Panc1 (cell line): Measurements from ENCODE around the gene RAC2. TPM values are rescaled to one million over a fixed set of nuclear protein-coding genes. Genes with fewer than 3 reads are reported as not detected.

Source experiments
- ATAC-seq: fragments of 200-7000 bp; cut with Tn5 transposase; 2 replicates; pipeline ENCODE4 v1.9.1; 2020; ENCODE audit warnings: mild to moderate bottlenecking, moderate library complexity
- BruUV-seq: library from RNA; stranded (reverse); fragments of 400-500 nt; replicated peaks from 2 replicates; lab custom pipeline; 2021; lab: Mats Ljungman, UMichigan
- CTCF ChIA-PET: fragments of 300-600 bp; sonication (Branson Sonifier 250); formaldehyde crosslinking; loops from one replicate; lab custom pipeline; 2022; ENCODE audit warnings: antibody characterized with exemption; lab: Charles Lee
- POLR2A ChIA-PET: fragments of 300-600 bp; sonication (Branson Sonifier 250); formaldehyde crosslinking; loops from one replicate; lab custom pipeline; 2022; ENCODE audit warnings: antibody characterized with exemption; lab: Charles Lee
- DNase-seq: peaks from one replicate; pipeline ENCODE4 v3.0.0-alpha.2; 2010; ENCODE audit warnings: low read depth, low spot score
- H3K27ac ChIP-seq: 2 replicates; pipeline ENCODE4 v1.5.1; 2011; ENCODE audit warnings: mild to moderate bottlenecking, low read length, inconsistent platforms
- H3K27me3 ChIP-seq: fragments of 200-500 bp; sonication (Bioruptor generic); 2 replicates; pipeline ENCODE4 v1.6.0; 2014; ENCODE audit warnings: low read length, inconsistent platforms; ENCODE audit not compliant: control insufficient read depth, insufficient read depth
- H3K36me3 ChIP-seq: fragments of 200-500 bp; sonication (Bioruptor generic); 2 replicates; pipeline ENCODE4 v1.5.1; 2014; ENCODE audit warnings: inconsistent platforms, mild to moderate bottlenecking, low read length, moderate library complexity; ENCODE audit not compliant: control insufficient read depth, insufficient read depth
- H3K4me1 ChIP-seq: 2 replicates; pipeline ENCODE4 v1.5.1; 2011; ENCODE audit warnings: inconsistent platforms, mild to moderate bottlenecking, low read length, moderate library complexity; ENCODE audit not compliant: control insufficient read depth, insufficient read depth
- H3K4me3 ChIP-seq, 2 experiments: 2 replicates each; pipeline ENCODE4 v1.5.1; 2011 to 2012; ENCODE audit warnings: low read depth in 2 of 2, low read length in 2 of 2, mild to moderate bottlenecking in 2 of 2, inconsistent platforms in 1 of 2, moderate library complexity in 1 of 2
- H3K9me3 ChIP-seq: fragments of 200-500 bp; sonication (Bioruptor generic); 2 replicates; pipeline ENCODE4 v1.5.1; 2014; ENCODE audit warnings: low read depth, mild to moderate bottlenecking, inconsistent platforms, low read length, moderate library complexity; ENCODE audit not compliant: control insufficient read depth, insufficient read depth
- POLR2AphosphoS5 ChIP-seq: IDR thresholded peaks from 2 replicates; pipeline ENCODE4 v1.6.1; 2012; ENCODE audit warnings: mild to moderate bottlenecking, low read depth, low read length, moderate library complexity
- SIN3A ChIP-seq: IDR thresholded peaks from 2 replicates; pipeline ENCODE4 v1.6.1; 2012; ENCODE audit warnings: low read depth, mild to moderate bottlenecking, low read length, moderate library complexity, borderline replicate concordance; ENCODE audit not compliant: insufficient read depth
- TCF7L2 ChIP-seq: IDR thresholded peaks from 2 replicates; pipeline ENCODE4 v1.6.1; 2011; ENCODE audit warnings: mild to moderate bottlenecking, low read depth, low read length, inconsistent platforms
- in situ Hi-C: cut with HindIII; loops from 2 replicates; pipeline ENCODE4 v1.10.0; 2016; ENCODE audit warnings: low sequenced_read_pairs, low pct_unique_long_range_greater_than_20kb
- intact Hi-C: fragments of 100-400 bp; cut with micrococcal nuclease; formaldehyde crosslinking; loops from one replicate; pipeline ENCODE4 v1.10.0; 2022; ENCODE audit not compliant: unreplicated experiment
- total RNA-seq: library from RNA; stranded (reverse); gene quantifications from one replicate; pipeline ENCODE4 v1.2.1, GENCODE V29; 2021; ENCODE audit not compliant: unreplicated experiment
- TF ChIP-seq, protein P1 (sequence below): fragments of 450-650 bp; IDR thresholded peaks from 2 replicates; pipeline ENCODE4 v1.5.1; 2017; ENCODE audit warnings: mild to moderate bottlenecking
- TF ChIP-seq, protein P2 (sequence below), 2 experiments: IDR thresholded peaks; 2 replicates each; pipeline ENCODE4 v1.6.1; 2011 to 2012; ENCODE audit warnings: low read depth in 2 of 2, control low read depth in 1 of 2, low read length in 1 of 2, mild to moderate bottlenecking in 1 of 2, moderate library complexity in 1 of 2; ENCODE audit not compliant: insufficient read depth in 1 of 2

Gene RAC2
- total RNA-seq, 1 experiment from 2014 or later: 1.5 TPM

DNA sequence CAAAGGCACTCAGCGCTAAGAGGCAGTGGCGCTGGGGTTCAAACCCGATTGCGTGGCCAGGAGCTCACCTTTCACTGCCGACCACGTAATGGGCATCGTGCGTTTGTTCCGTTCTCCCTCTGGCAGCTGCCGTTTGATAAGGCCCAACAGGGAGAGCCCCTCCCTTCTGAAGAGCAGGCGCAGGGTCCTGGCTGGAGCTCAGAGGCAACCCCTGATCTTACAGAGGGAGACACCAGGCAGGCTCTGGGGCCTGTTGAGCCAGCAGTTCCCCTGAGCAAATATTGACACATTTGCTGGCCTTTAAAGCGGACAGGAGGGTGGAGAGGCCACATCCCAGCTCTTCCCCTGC lies 44.3 kb downstream of the RAC2 start:
- no peak for TF ChIP-seq TCF7L2
- TF ChIP-seq, protein P1, sequence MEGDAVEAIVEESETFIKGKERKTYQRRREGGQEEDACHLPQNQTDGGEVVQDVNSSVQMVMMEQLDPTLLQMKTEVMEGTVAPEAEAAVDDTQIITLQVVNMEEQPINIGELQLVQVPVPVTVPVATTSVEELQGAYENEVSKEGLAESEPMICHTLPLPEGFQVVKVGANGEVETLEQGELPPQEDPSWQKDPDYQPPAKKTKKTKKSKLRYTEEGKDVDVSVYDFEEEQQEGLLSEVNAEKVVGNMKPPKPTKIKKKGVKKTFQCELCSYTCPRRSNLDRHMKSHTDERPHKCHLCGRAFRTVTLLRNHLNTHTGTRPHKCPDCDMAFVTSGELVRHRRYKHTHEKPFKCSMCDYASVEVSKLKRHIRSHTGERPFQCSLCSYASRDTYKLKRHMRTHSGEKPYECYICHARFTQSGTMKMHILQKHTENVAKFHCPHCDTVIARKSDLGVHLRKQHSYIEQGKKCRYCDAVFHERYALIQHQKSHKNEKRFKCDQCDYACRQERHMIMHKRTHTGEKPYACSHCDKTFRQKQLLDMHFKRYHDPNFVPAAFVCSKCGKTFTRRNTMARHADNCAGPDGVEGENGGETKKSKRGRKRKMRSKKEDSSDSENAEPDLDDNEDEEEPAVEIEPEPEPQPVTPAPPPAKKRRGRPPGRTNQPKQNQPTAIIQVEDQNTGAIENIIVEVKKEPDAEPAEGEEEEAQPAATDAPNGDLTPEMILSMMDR: peak; percentile 15
- CTCF ChIA-PET: interaction anchor here (0.5 to 1.3 kb wide), 9 partner anchors 29 to 600 kb away, joined by 3 to 11 read pairs (median 4); no protein-coding TSS in a partner anchor
- peak overlapping the region; percentile 88 for H3K27ac ChIP-seq
- ATAC-seq: peak; percentile 2; the same call in 1 of the 2 replicates
- no peaks in the 10 kb centered on the region for H3K9me3 ChIP-seq
- no TSS peak for BruUV-seq
- peak overlapping the region; percentile 12 to 45; a peak in 3 of 4 replicates for H3K4me3 ChIP-seq
- POLR2A ChIA-PET: interaction anchor here (0.5 kb wide), 1 partner anchor 1831 kb away, joined by 3 read pairs; no protein-coding TSS in a partner anchor
- intact Hi-C loops: no loop called here
- DNase-seq: no peak
- in situ Hi-C loops: no loop called here
- H3K36me3 ChIP-seq: no peaks in the 10 kb centered on the region
- H3K27me3 ChIP-seq: no peaks in the 10 kb centered on the region
- peaks cover 38% of the 10 kb centered on the region for H3K4me1 ChIP-seq

DNA sequence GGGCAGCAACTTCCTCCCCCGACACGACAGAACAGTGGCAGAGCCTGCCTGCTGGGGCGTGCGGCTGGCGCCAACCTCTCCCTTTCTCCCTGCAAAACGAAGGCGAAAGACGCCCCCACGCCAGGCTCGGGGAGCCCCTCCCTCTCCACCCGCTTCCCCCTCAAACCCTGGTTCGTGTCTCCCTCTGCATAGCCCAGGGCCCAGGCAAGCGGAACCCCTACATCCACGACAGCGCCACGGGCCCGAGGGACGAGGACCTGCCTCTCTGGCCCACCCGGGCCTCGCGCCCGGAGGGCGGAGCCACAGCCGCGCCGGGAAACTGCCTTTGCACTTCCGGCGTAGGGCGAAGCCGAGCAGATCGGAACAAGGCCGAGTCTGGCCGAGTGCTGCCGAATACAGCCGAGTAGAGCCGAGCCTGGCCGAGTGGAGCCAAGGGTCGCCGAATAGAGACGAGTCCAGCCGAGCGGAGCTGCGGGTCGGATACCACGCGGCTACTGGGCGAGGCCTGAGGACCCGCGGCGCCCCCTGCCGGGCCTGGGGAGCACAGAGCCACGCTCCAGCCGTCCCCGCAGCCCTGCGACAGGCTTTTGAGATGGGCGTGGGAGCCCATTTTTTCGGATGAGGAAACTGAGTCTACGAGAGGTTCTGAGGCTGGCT lies 44.8 kb downstream of the RAC2 start:
- TF ChIP-seq TCF7L2: no peak; the same call in 1 of the 2 replicates
- TF ChIP-seq POLR2AphosphoS5: peak; percentile 77
- TF ChIP-seq, protein P1: peak; percentile 94
- TF ChIP-seq SIN3A: no peak
- TF ChIP-seq, protein P2, sequence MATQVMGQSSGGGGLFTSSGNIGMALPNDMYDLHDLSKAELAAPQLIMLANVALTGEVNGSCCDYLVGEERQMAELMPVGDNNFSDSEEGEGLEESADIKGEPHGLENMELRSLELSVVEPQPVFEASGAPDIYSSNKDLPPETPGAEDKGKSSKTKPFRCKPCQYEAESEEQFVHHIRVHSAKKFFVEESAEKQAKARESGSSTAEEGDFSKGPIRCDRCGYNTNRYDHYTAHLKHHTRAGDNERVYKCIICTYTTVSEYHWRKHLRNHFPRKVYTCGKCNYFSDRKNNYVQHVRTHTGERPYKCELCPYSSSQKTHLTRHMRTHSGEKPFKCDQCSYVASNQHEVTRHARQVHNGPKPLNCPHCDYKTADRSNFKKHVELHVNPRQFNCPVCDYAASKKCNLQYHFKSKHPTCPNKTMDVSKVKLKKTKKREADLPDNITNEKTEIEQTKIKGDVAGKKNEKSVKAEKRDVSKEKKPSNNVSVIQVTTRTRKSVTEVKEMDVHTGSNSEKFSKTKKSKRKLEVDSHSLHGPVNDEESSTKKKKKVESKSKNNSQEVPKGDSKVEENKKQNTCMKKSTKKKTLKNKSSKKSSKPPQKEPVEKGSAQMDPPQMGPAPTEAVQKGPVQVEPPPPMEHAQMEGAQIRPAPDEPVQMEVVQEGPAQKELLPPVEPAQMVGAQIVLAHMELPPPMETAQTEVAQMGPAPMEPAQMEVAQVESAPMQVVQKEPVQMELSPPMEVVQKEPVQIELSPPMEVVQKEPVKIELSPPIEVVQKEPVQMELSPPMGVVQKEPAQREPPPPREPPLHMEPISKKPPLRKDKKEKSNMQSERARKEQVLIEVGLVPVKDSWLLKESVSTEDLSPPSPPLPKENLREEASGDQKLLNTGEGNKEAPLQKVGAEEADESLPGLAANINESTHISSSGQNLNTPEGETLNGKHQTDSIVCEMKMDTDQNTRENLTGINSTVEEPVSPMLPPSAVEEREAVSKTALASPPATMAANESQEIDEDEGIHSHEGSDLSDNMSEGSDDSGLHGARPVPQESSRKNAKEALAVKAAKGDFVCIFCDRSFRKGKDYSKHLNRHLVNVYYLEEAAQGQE (IDR thresholded peaks at IDR 0.05; ENCODE audit: insufficient read depth in 1 of 2, low read depth in 2 of 2, low read length in 1 of 2): no peak
- Histone ChIP-seq H3K4me1 (peaks cover 43% of the 10 kb centered on the region), H3K4me3 (peak overlapping the region; percentile 51 to 66), H3K27ac (peak overlapping the region; percentile 94), H3K36me3 (no peaks in the 10 kb centered on the region), H3K9me3 (no peaks in the 10 kb centered on the region), H3K27me3 (no peaks in the 10 kb centered on the region)
- peak; percentile 90 for ATAC-seq
- CTCF ChIA-PET: interaction anchor here (0.5 to 1.3 kb wide), 8 partner anchors 30 to 600 kb away, joined by 3 to 11 read pairs (median 4); no protein-coding TSS in a partner anchor
- intact Hi-C loops (no loop called here), in situ Hi-C loops (no loop called here)
- POLR2A ChIA-PET: no interaction called here
- DNase-seq: peak; percentile 93
- no TSS peak for BruUV-seq
